ENCODE measurements around the gene NSUN4. TPM values are rescaled to one million over a fixed set of nuclear protein-coding genes. Genes with fewer than 3 reads are reported as not detected.
"Not testable (repeated sequence)": the region's sequence is repeated elsewhere in the genome, so short reads cannot be mapped to it uniquely, and the experiment has no call there.

The NSUN4 gene
- total RNA-seq, 1 experiment from 2014 or later, result 23.6 TPM

DNA sequence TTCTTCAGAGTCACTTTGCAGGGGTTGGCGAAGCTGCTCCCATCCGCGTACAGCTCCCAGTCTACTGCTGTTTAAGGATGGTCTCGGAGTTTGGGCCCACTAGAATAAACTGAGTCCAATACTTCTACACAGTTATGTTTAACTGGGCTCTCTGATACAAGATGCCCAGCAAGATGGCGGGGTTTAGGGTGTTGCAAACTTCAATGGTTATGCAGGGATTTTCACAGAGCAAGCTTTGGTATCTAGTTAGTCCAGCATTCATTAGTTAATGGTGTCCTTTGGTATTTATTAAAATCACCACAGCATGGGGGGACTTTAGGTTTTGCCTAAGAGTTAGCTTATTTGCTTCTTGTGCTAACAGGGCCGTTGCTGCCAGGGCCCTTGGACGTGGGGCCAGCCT, 12.4 kb upstream of the NSUN4 start:
- in situ Hi-C loops (cut with HindIII; ENCODE audit: low pct_unique_long_range_greater_than_20kb, low sequenced_read_pairs); H3K4me3 ChIP-seq (ENCODE audit: low read depth in 2 of 2, low read length in 2 of 2); ATAC-seq; DNase-seq (ENCODE audit: low read depth, low spot score); H3K27me3 ChIP-seq (ENCODE audit: control insufficient read depth, insufficient read depth, low read length); H3K4me1 ChIP-seq (ENCODE audit: control insufficient read depth, insufficient read depth, low read length); H3K9me3 ChIP-seq (ENCODE audit: control insufficient read depth, insufficient read depth, low read depth, low read length); H3K27ac ChIP-seq (ENCODE audit: low read length); POLR2A ChIA-PET; BruUV-seq (replicated peaks); H3K36me3 ChIP-seq (ENCODE audit: control insufficient read depth, insufficient read depth, low read length); intact Hi-C loops (cut with micrococcal nuclease; ENCODE audit: unreplicated experiment): not testable (repeated sequence)
- CTCF ChIA-PET, result interaction anchor here (0.6 to 1.1 kb wide), 2 partner anchors 13 to 20 kb away, joined by 3 to 4 read pairs; no protein-coding TSS in a partner anchor

DNA sequence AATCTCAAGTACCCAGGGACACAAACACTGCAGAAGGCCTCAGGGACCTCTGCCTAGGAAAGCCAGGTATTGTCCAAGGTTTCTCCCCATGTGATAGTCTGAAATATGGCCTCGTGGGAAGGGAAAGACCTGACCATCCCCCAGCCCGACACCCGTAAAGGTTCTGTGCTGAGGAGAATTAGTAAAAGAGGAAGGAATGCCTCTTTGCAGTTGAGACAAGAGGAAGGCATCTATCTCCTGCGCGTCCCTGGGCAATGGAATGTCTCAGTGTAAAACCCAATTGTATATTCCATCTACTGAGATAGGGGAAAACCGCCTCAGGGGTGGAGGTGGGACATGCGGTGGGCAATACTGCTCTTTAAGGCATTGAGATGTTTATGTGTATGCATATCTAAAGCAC, 10.8 kb upstream of the NSUN4 start:
- H3K4me3 ChIP-seq (ENCODE audit: low read depth in 2 of 2, low read length in 2 of 2); in situ Hi-C loops (cut with HindIII; ENCODE audit: low pct_unique_long_range_greater_than_20kb, low sequenced_read_pairs); intact Hi-C loops (cut with micrococcal nuclease; ENCODE audit: unreplicated experiment); H3K27me3 ChIP-seq (ENCODE audit: control insufficient read depth, insufficient read depth, low read length); POLR2A ChIA-PET; ATAC-seq; H3K9me3 ChIP-seq (ENCODE audit: control insufficient read depth, insufficient read depth, low read depth, low read length); BruUV-seq (replicated peaks); CTCF ChIA-PET; H3K27ac ChIP-seq (ENCODE audit: low read length); DNase-seq (ENCODE audit: low read depth, low spot score); H3K4me1 ChIP-seq (ENCODE audit: control insufficient read depth, insufficient read depth, low read length); H3K36me3 ChIP-seq (ENCODE audit: control insufficient read depth, insufficient read depth, low read length): not testable (repeated sequence)

DNA sequence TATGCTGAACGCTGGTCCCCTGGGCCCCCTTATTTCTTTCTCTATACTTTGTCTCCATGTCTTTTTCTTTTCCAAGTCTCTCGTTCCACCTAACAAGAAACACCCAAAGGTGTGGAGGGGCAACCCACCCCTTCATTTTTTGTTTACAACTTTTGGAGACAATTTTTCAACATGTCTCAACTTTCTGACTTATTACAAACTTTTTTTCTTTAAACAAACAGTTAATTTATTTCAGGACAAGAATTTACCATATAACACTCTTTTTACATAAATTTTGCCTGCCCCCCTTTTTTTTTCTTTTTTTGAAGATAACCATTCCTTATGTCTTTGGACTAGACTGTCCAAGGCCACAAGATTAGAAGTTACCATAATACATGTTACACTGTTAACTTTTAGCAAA, 10.2 kb upstream of the NSUN4 start:
- H3K9me3 ChIP-seq (ENCODE audit: control insufficient read depth, insufficient read depth, low read depth, low read length); BruUV-seq (replicated peaks); DNase-seq (ENCODE audit: low read depth, low spot score); in situ Hi-C loops (cut with HindIII; ENCODE audit: low pct_unique_long_range_greater_than_20kb, low sequenced_read_pairs); H3K27ac ChIP-seq (ENCODE audit: low read length); ATAC-seq; H3K4me3 ChIP-seq (ENCODE audit: low read depth in 2 of 2, low read length in 2 of 2); POLR2A ChIA-PET; intact Hi-C loops (cut with micrococcal nuclease; ENCODE audit: unreplicated experiment); H3K4me1 ChIP-seq (ENCODE audit: control insufficient read depth, insufficient read depth, low read length); H3K36me3 ChIP-seq (ENCODE audit: control insufficient read depth, insufficient read depth, low read length); CTCF ChIA-PET; H3K27me3 ChIP-seq (ENCODE audit: control insufficient read depth, insufficient read depth, low read length): not testable (repeated sequence)

DNA sequence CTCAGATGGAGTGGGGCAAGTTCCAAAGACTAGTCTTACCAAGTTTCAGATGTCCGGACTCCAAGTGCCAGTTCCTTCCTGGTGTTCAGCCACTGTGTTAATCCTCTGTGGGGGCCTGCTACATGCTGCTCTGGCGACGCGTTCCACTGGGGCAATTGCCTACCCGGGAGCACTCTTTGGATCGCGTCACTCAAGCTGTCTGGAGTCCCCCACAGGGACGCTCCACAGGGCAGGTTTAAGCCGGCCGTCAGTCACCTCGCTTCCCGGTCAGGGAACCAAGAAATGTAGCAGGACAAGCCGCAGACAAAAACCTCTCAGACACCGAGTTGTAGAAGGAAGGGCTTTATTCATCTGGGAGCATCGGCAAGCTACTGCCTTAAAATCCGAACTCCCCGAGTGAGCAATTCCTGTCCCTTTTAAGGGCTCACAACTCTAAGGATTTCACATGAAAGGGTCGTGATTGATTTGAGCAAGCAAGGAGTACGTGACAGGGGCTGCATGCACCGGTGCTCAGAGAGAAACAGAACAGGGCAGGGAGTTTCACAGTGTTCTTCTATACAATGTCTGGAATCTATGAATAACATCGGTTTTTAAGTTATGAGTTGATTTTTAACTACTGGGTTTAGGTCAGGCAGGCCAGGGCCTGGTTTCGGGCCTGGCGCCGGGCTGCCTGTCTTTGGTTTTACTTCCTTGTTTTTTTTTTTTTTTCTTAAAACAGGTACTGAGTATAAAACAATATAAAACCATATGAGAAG, 8.6 kb upstream of the NSUN4 start:
- H3K27me3 ChIP-seq (ENCODE audit: control insufficient read depth, insufficient read depth, low read length); BruUV-seq (replicated peaks); POLR2A ChIA-PET; H3K9me3 ChIP-seq (ENCODE audit: control insufficient read depth, insufficient read depth, low read depth, low read length); H3K27ac ChIP-seq (ENCODE audit: low read length); ATAC-seq; H3K4me3 ChIP-seq (ENCODE audit: low read depth in 2 of 2, low read length in 2 of 2); H3K36me3 ChIP-seq (ENCODE audit: control insufficient read depth, insufficient read depth, low read length); H3K4me1 ChIP-seq (ENCODE audit: control insufficient read depth, insufficient read depth, low read length); in situ Hi-C loops (cut with HindIII; ENCODE audit: low pct_unique_long_range_greater_than_20kb, low sequenced_read_pairs); intact Hi-C loops (cut with micrococcal nuclease; ENCODE audit: unreplicated experiment); DNase-seq (ENCODE audit: low read depth, low spot score); CTCF ChIA-PET: not testable (repeated sequence)

DNA sequence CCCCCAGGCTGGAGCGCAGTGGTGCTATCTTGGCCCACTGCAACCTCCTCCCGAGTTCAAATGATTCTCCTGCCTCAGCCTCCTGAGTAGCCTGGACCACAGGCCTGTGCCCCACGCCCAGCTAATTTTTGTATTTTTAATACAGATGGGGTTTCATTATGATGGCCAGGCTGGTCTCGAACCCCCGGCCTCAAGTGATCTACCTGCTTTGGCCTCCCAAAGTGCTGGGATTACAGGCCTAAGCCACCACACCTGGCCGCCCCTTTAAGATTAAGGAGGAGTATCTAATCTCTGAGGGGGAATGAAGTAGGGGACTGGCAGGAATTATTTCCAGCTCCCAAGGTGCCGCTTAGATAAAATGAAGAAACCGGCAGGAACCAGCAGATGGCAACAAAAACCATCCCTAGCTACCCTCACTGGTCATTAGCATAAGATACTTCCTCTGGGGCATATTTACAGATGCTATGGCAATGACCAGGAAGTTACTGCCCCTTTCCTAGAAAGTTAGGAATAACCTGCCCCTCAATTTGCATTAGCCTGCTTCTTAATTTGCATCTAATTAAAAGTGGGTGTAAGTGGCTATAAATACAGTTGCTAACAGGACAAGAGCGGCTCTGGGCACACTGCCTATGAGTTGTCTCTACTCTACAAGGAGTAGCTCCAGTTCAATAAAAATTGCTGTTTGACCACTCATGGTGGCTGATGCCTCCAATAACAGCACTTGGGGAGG, 7.1 kb upstream of the NSUN4 start:
- intact Hi-C loops (cut with micrococcal nuclease; ENCODE audit: unreplicated experiment) (no loop called here), in situ Hi-C loops (cut with HindIII; ENCODE audit: low pct_unique_long_range_greater_than_20kb, low sequenced_read_pairs) (no loop called here)
- CTCF ChIA-PET, result interaction anchor here (0.5 to 1.8 kb wide), 3 partner anchors 8 to 37 kb away, joined by 3 to 14 read pairs (median 3); no protein-coding TSS in a partner anchor
- Histone ChIP-seq H3K9me3 (ENCODE audit: control insufficient read depth, insufficient read depth, low read depth, low read length) (no peaks in the 10 kb centered on the region), H3K27me3 (ENCODE audit: control insufficient read depth, insufficient read depth, low read length) (no peaks in the 10 kb centered on the region), H3K4me3 (ENCODE audit: low read depth in 2 of 2, low read length in 2 of 2) (no peak overlapping the region), H3K36me3 (ENCODE audit: control insufficient read depth, insufficient read depth, low read length) (no peaks in the 10 kb centered on the region), H3K27ac (ENCODE audit: low read length) (no peak overlapping the region), H3K4me1 (ENCODE audit: control insufficient read depth, insufficient read depth, low read length) (no peaks in the 10 kb centered on the region)
- ATAC-seq (peak; percentile 90), DNase-seq (ENCODE audit: low read depth, low spot score) (no peak)
- TF ChIP-seq TCF7L2 (IDR thresholded peaks at IDR 0.05; ENCODE audit: low read depth, low read length) (no peak), SIN3A (IDR thresholded peaks at IDR 0.05; ENCODE audit: borderline replicate concordance, insufficient read depth, low read depth, low read length) (no peak)
- TF ChIP-seq, protein P1, sequence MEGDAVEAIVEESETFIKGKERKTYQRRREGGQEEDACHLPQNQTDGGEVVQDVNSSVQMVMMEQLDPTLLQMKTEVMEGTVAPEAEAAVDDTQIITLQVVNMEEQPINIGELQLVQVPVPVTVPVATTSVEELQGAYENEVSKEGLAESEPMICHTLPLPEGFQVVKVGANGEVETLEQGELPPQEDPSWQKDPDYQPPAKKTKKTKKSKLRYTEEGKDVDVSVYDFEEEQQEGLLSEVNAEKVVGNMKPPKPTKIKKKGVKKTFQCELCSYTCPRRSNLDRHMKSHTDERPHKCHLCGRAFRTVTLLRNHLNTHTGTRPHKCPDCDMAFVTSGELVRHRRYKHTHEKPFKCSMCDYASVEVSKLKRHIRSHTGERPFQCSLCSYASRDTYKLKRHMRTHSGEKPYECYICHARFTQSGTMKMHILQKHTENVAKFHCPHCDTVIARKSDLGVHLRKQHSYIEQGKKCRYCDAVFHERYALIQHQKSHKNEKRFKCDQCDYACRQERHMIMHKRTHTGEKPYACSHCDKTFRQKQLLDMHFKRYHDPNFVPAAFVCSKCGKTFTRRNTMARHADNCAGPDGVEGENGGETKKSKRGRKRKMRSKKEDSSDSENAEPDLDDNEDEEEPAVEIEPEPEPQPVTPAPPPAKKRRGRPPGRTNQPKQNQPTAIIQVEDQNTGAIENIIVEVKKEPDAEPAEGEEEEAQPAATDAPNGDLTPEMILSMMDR (IDR thresholded peaks at IDR 0.05), result peak; percentile 76
- POLR2A ChIA-PET, result interaction anchor here (0.6 kb wide), 1 partner anchor 302 kb away, joined by 4 read pairs; no protein-coding TSS in a partner anchor
- no TSS peak for BruUV-seq (replicated peaks)
